ENCODE results near the gene XPNPEP2.

Gene XPNPEP2

GRCh38 chrX:129804806-129805205 lies 66.0 kb downstream of the XPNPEP2 start:
- no peak for FAIRE-seq

GRCh38 chrX:129808158-129808828 lies 69.5 kb downstream of the XPNPEP2 start:
- no peak for FAIRE-seq

- no peak for FAIRE-seq
Measured at GRCh38 chrX:129808829-129809796, 70.3 kb downstream of the XPNPEP2 start.

GRCh38 chrX:129813662-129814368 lies 75.0 kb downstream of the XPNPEP2 start:
- FAIRE-seq, result no peak

- FAIRE-seq, result no peak
Measured at GRCh38 chrX:129818123-129818522, 79.3 kb downstream of the XPNPEP2 start.

Measured in endometrium (tissue), 2 donors.